KMS-11 (cell line): ENCODE data around the gene RPS19.

ENCODE experiments used
- H2AFZ ChIP-seq: fragments of 200-600 bp; sonication (generic); 2 replicates; pipeline ENCODE4 v1.6.1; 2016; ENCODE audit warnings: antibody characterized with exemption, mixed run types, low read depth
- H3K27ac ChIP-seq: fragments of 200-600 bp; sonication (generic); 2 replicates; pipeline ENCODE4 v1.6.1; 2016; ENCODE audit warnings: mild to moderate bottlenecking, mixed run types
- H3K27me3 ChIP-seq: fragments of 200-600 bp; sonication (generic); 2 replicates; pipeline ENCODE4 v1.6.1; 2017; ENCODE audit warnings: mild to moderate bottlenecking, low read depth, mixed run types, moderate library complexity; ENCODE audit not compliant: insufficient read depth
- H3K36me3 ChIP-seq: fragments of 200-600 bp; sonication (generic); 2 replicates; pipeline ENCODE4 v1.6.1; 2017; ENCODE audit warnings: mild to moderate bottlenecking, mixed run types; ENCODE audit not compliant: insufficient read depth
- H3K4me1 ChIP-seq: fragments of 200-600 bp; sonication (generic); 2 replicates; pipeline ENCODE4 v1.6.1; 2016; ENCODE audit warnings: mild to moderate bottlenecking, low read depth, mixed run types; ENCODE audit not compliant: poor library complexity, severe bottlenecking
- H3K4me2 ChIP-seq: fragments of 200-600 bp; sonication (generic); 2 replicates; pipeline ENCODE4 v1.7.0; 2016; ENCODE audit warnings: mild to moderate bottlenecking, mixed run types
- H3K4me3 ChIP-seq: fragments of 200-600 bp; sonication (generic); IDR thresholded peaks from 2 replicates; pipeline ENCODE4 v1.6.1; 2017; ENCODE audit warnings: low read depth, low read length, mixed read lengths; ENCODE audit not compliant: insufficient read depth
- H3K79me2 ChIP-seq: fragments of 200-600 bp; sonication (generic); 2 replicates; pipeline ENCODE4 v1.6.1; 2016; ENCODE audit warnings: low read depth, mixed run types; ENCODE audit not compliant: insufficient read depth
- H3K9ac ChIP-seq: fragments of 200-600 bp; sonication (generic); 2 replicates; pipeline ENCODE4 v1.6.1; 2016; ENCODE audit warnings: mild to moderate bottlenecking, mixed run types
- H4K20me1 ChIP-seq: fragments of 200-600 bp; sonication (generic); 2 replicates; pipeline ENCODE4 v1.6.1; 2016; ENCODE audit warnings: mild to moderate bottlenecking, mixed run types; ENCODE audit not compliant: insufficient read depth
- CTCF ChIP-seq: fragments of 200-600 bp; sonication (generic); conservative IDR thresholded peaks from 2 replicates; pipeline ENCODE4 v1.6.1; 2017; ENCODE audit warnings: low read depth, mild to moderate bottlenecking, antibody characterized with exemption, low read length, moderate library complexity, mixed read lengths

RPS19 gene

DNA sequence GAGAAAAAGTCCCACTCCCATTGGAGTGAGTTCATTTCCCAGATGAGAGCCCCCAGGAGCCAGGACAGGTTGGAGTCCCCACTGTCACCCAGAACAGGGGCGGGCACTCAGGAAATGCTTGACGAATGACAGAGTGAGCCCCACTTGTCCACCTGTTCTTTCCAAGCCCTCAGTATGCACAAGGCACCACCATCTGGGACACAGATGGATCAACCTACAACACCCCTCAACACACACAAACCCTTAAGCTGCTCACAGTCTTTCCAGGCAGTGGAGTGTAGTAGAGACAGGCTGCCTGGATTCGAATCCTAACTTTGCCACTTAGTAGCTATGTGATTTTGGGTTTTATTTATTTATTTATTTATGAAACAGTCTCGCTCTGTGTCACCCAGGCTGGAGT lies 30.9 kb downstream of the RPS19 start:
- Histone ChIP-seq H3K4me2 (no peak overlapping the region), H3K4me3 (no peak overlapping the region), H4K20me1 (0 out of 2 replicates have a peak, but pooled peaks cover 3% of the 10 kb centered on the region), H3K27me3 (no peaks in the 10 kb centered on the region), H3K27ac (no peak overlapping the region), H3K4me1 (peaks cover 20% of the 10 kb centered on the region), H2AFZ (no peak overlapping the region), H3K9ac (no peak overlapping the region), H3K36me3 (no peaks in the 10 kb centered on the region), H3K79me2 (peaks cover 11% of the 10 kb centered on the region)
- TF ChIP-seq CTCF: no peak

- no peak for TF ChIP-seq CTCF
- Histone ChIP-seq H3K9ac (no peak overlapping the region), H3K4me1 (peaks cover 6% of the 10 kb centered on the region), H3K36me3 (no peaks in the 10 kb centered on the region), H2AFZ (no peak overlapping the region), H3K27me3 (no peaks in the 10 kb centered on the region), H3K79me2 (no peaks in the 10 kb centered on the region), H3K4me2 (no peak overlapping the region), H3K27ac (no peak overlapping the region), H3K4me3 (no peak overlapping the region), H4K20me1 (no peaks in the 10 kb centered on the region)
These were observed 32.3 kb downstream of the RPS19 start for GRCh38 chr19:41892173-41892902.

DNA sequence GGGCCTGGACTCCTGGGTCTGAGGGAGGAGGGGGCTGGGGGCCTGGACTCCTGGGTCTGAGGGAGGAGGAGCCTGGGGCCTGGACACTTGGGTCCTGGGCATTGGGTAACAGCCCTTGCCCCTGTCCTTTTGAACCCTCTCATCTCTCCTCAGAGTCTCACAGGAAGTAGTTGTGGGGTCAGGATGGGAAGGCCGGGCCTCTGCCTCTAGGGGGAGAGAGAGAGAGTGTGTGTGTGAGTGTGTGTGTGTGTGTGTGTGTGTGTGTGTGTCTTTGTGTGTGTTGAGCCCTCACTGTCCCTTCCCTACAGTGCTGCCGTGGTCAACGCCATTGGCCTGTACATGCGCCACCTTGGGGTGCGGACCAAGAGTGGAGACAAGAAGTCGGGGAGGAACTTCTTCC lies 33.8 kb downstream of the RPS19 start:
- H3K27me3 ChIP-seq: no peaks in the 10 kb centered on the region
- no peaks in the 10 kb centered on the region for H3K79me2 ChIP-seq
- TF ChIP-seq CTCF: no peak
- no peak overlapping the region for H3K4me3 ChIP-seq
- H2AFZ ChIP-seq: no peak overlapping the region
- H3K9ac ChIP-seq: no peak overlapping the region
- H3K27ac ChIP-seq: no peak overlapping the region
- H3K4me2 ChIP-seq: no peak overlapping the region
- H3K36me3 ChIP-seq: no peaks in the 10 kb centered on the region
- no peaks in the 10 kb centered on the region for H4K20me1 ChIP-seq
- H3K4me1 ChIP-seq: no peaks in the 10 kb centered on the region

GRCh38 chr19:41894350-41894749 lies 34.3 kb downstream of the RPS19 start:
- no peaks in the 10 kb centered on the region for H3K79me2 ChIP-seq
- no peaks in the 10 kb centered on the region for H4K20me1 ChIP-seq
- no peak overlapping the region for H3K9ac ChIP-seq
- TF ChIP-seq CTCF: no peak
- no peak overlapping the region for H3K4me2 ChIP-seq
- H3K27me3 ChIP-seq: no peaks in the 10 kb centered on the region
- H3K27ac ChIP-seq: no peak overlapping the region
- no peak overlapping the region for H3K4me3 ChIP-seq
- no peaks in the 10 kb centered on the region for H3K36me3 ChIP-seq
- no peaks in the 10 kb centered on the region for H3K4me1 ChIP-seq
- no peak overlapping the region for H2AFZ ChIP-seq
